GM18951 (cell line): ENCODE measurements around the gene CAMK2D.

Source experiments
- POLR2A ChIP-seq: IDR thresholded peaks from 4 replicates; pipeline ENCODE4 v1.6.1; 2011; ENCODE audit warnings: mild to moderate bottlenecking; ENCODE audit not compliant: insufficient read length, insufficient read depth; ENCODE audit errors: extremely low read depth
- in situ Hi-C: fragments of 300-500 bp; cut with MboI; formaldehyde crosslinking; loops from one replicate; pipeline ENCODE4 v1.12.0; 2022; ENCODE audit warnings: low sequenced_read_pairs, mixed read lengths, inconsistent platforms; ENCODE audit not compliant: unreplicated experiment

CAMK2D gene

GRCh38 chr4:113759696-113760093 is 1.8 kb downstream of the CAMK2D start:
- in situ Hi-C loops, result loop anchor here (10.0 kb wide), 1 partner anchor 205 kb away; no protein-coding TSS in a partner anchor

GRCh38 chr4:113758372-113758771 is 3.2 kb downstream of the CAMK2D start:
- in situ Hi-C loops, result loop anchor here (10.0 kb wide), 1 partner anchor 204 kb away; no protein-coding TSS in a partner anchor

More at GRCh38 chr4:113759696-113760093, 1.8 kb downstream of the CAMK2D start:
- TF ChIP-seq POLR2A, result no peak

GRCh38 chr4:113757486-113757885 is 4.1 kb downstream of the CAMK2D start:
- in situ Hi-C loops, result loop anchor here (10.0 kb wide), 1 partner anchor 203 kb away; no protein-coding TSS in a partner anchor
- no peak for TF ChIP-seq POLR2A

More at GRCh38 chr4:113758372-113758771, 3.2 kb downstream of the CAMK2D start:
- TF ChIP-seq POLR2A, result no peak

GRCh38 chr4:113756005-113756410 is 5.5 kb downstream of the CAMK2D start:
- in situ Hi-C loops, result loop anchor here (10.0 kb wide), 1 partner anchor 201 kb away; no protein-coding TSS in a partner anchor
- no peak for TF ChIP-seq POLR2A

- TF ChIP-seq POLR2A, result no peak
- in situ Hi-C loops, result loop anchor here (10.0 kb wide), 1 partner anchor 196 kb away; no protein-coding TSS in a partner anchor
These were observed 10.8 kb downstream of the CAMK2D start for GRCh38 chr4:113750734-113751133.

- TF ChIP-seq POLR2A, result no peak
- in situ Hi-C loops, result loop anchor here (10.0 kb wide), 1 partner anchor 195 kb away; no protein-coding TSS in a partner anchor
These were observed 11.2 kb downstream of the CAMK2D start for GRCh38 chr4:113750296-113750695.

GRCh38 chr4:113749178-113749577 is 12.4 kb downstream of the CAMK2D start:
- in situ Hi-C loops, result no loop called here
- TF ChIP-seq POLR2A, result no peak

- TF ChIP-seq POLR2A, result no peak
- in situ Hi-C loops, result no loop called here
These were observed 13.6 kb downstream of the CAMK2D start for GRCh38 chr4:113747949-113748348.

- TF ChIP-seq POLR2A, result no peak
- in situ Hi-C loops, result no loop called here
These were observed 15.8 kb downstream of the CAMK2D start for GRCh38 chr4:113745711-113746110.

- in situ Hi-C loops, result no loop called here
- TF ChIP-seq POLR2A, result no peak
These were observed 16.8 kb downstream of the CAMK2D start for GRCh38 chr4:113744667-113745240.

- in situ Hi-C loops, result no loop called here
- no peak for TF ChIP-seq POLR2A
These were observed 17.8 kb downstream of the CAMK2D start for GRCh38 chr4:113743690-113744089.

- in situ Hi-C loops, result no loop called here
- no peak for TF ChIP-seq POLR2A
These were observed 18.9 kb downstream of the CAMK2D start for GRCh38 chr4:113742643-113743042.

- in situ Hi-C loops, result no loop called here
- no peak for TF ChIP-seq POLR2A
These were observed 19.6 kb downstream of the CAMK2D start for GRCh38 chr4:113741956-113742355.

- no peak for TF ChIP-seq POLR2A
- in situ Hi-C loops, result no loop called here
These were observed 20.6 kb downstream of the CAMK2D start for GRCh38 chr4:113740857-113741379.
